ENCODE data around the gene KCNS1. TPM values are rescaled to one million over a fixed set of nuclear protein-coding genes. Genes with fewer than 3 reads are reported as not detected.

Gene KCNS1
- total RNA-seq, 1 experiment from 2014 or later = not detected

- H3K9me3 Mint-ChIP-seq (ENCODE audit: unreplicated experiment) = no peaks in the 10 kb centered on the region
- H3K4me1 Mint-ChIP-seq (ENCODE audit: insufficient read depth, unreplicated experiment) = peaks cover 6% of the 10 kb centered on the region
- no peak overlapping the region for H3K4me3 Mint-ChIP-seq (ENCODE audit: unreplicated experiment)
- no peak overlapping the region for H3K27ac Mint-ChIP-seq (ENCODE audit: low read depth, unreplicated experiment)
- ChIA-PET POLR2A (interaction anchor here (1.6 kb wide), 1 partner anchor 11 kb away, joined by 10 read pairs; no protein-coding TSS in a partner anchor), CTCF (interaction anchor here (0.6 to 4.1 kb wide), 6 partner anchors 11 to 209 kb away, joined by 3 to 41 read pairs (median 4); no protein-coding TSS in a partner anchor)
- BruUV-seq (replicated peaks) = no TSS peak
- no peaks in the 10 kb centered on the region for H3K27me3 Mint-ChIP-seq (ENCODE audit: insufficient read depth, unreplicated experiment)
- H3K36me3 Mint-ChIP-seq (ENCODE audit: insufficient read depth, unreplicated experiment) = peaks cover 45% of the 10 kb centered on the region
- TF ChIP-seq CTCF (IDR thresholded peaks at IDR 0.05; ENCODE audit: unreplicated experiment) = no peak
- DNase-seq (ENCODE audit: unreplicated experiment) = no peak
- intact Hi-C loops (cut with micrococcal nuclease) = no loop called here
Observed at GRCh38 chr20:45082468-45082867, 18.5 kb downstream of the KCNS1 start.

GRCh38 chr20:45080867-45081624 is 19.9 kb downstream of the KCNS1 start:
- DNase-seq (ENCODE audit: unreplicated experiment) = peak; percentile 39
- H3K36me3 Mint-ChIP-seq (ENCODE audit: insufficient read depth, unreplicated experiment) = peaks cover 57% of the 10 kb centered on the region

GRCh38 chr20:45077559-45077958 is 23.4 kb downstream of the KCNS1 start:
- DNase-seq (ENCODE audit: unreplicated experiment) = no peak
- CTCF ChIA-PET = interaction anchor here (0.7 to 1.5 kb wide), 5 partner anchors 18 to 216 kb away, joined by 3 to 13 read pairs (median 5); no protein-coding TSS in a partner anchor
- H3K9me3 Mint-ChIP-seq (ENCODE audit: unreplicated experiment) = no peaks in the 10 kb centered on the region
- no TSS peak for BruUV-seq (replicated peaks)
- no peaks in the 10 kb centered on the region for H3K27me3 Mint-ChIP-seq (ENCODE audit: insufficient read depth, unreplicated experiment)
- intact Hi-C loops (cut with micrococcal nuclease) = no loop called here
- peaks cover 68% of the 10 kb centered on the region for H3K36me3 Mint-ChIP-seq (ENCODE audit: insufficient read depth, unreplicated experiment)
- POLR2A ChIA-PET = interaction anchor here (1.0 to 1.3 kb wide), 2 partner anchors 9 to 67 kb away, joined by 3 read pairs; no protein-coding TSS in a partner anchor
- TF ChIP-seq CTCF (IDR thresholded peaks at IDR 0.05; ENCODE audit: unreplicated experiment) = no peak
- H3K27ac Mint-ChIP-seq (ENCODE audit: low read depth, unreplicated experiment) = no peak overlapping the region
- no peaks in the 10 kb centered on the region for H3K4me1 Mint-ChIP-seq (ENCODE audit: insufficient read depth, unreplicated experiment)
- H3K4me3 Mint-ChIP-seq (ENCODE audit: unreplicated experiment) = no peak overlapping the region

More at GRCh38 chr20:45080867-45081624, 19.9 kb downstream of the KCNS1 start:
- Mint-ChIP-seq H3K9me3 (ENCODE audit: unreplicated experiment) (no peaks in the 10 kb centered on the region), H3K4me3 (ENCODE audit: unreplicated experiment) (no peak overlapping the region), H3K4me1 (ENCODE audit: insufficient read depth, unreplicated experiment) (no peaks in the 10 kb centered on the region), H3K27me3 (ENCODE audit: insufficient read depth, unreplicated experiment) (no peaks in the 10 kb centered on the region), H3K27ac (ENCODE audit: low read depth, unreplicated experiment) (no peak overlapping the region)
- BruUV-seq (replicated peaks) = no TSS peak
- peak; percentile 33 for TF ChIP-seq CTCF (IDR thresholded peaks at IDR 0.05; ENCODE audit: unreplicated experiment)
- ChIA-PET CTCF (interaction anchor here (2.3 to 4.1 kb wide), 2 partner anchors 13 to 37 kb away, joined by 9 to 41 read pairs; no protein-coding TSS in a partner anchor), POLR2A (interaction anchor here (0.6 to 1.3 kb wide), 2 partner anchors 10 to 16 kb away, joined by 3 read pairs; no protein-coding TSS in a partner anchor)
- intact Hi-C loops (cut with micrococcal nuclease) = no loop called here

- no peaks in the 10 kb centered on the region for H3K27me3 Mint-ChIP-seq (ENCODE audit: insufficient read depth, unreplicated experiment)
- CTCF ChIA-PET = interaction anchor here (0.7 to 4.2 kb wide), 5 partner anchors 19 to 239 kb away, joined by 3 to 53 read pairs (median 5); no protein-coding TSS in a partner anchor
- H3K27ac Mint-ChIP-seq (ENCODE audit: low read depth, unreplicated experiment) = no peak overlapping the region
- no peaks in the 10 kb centered on the region for H3K9me3 Mint-ChIP-seq (ENCODE audit: unreplicated experiment)
- H3K4me1 Mint-ChIP-seq (ENCODE audit: insufficient read depth, unreplicated experiment) = peaks cover 13% of the 10 kb centered on the region
- POLR2A ChIA-PET = interaction anchor here (0.7 to 2.8 kb wide), 2 partner anchors 8 to 12 kb away, joined by 3 to 39 read pairs; no protein-coding TSS in a partner anchor
- peaks cover 46% of the 10 kb centered on the region for H3K36me3 Mint-ChIP-seq (ENCODE audit: insufficient read depth, unreplicated experiment)
- intact Hi-C loops (cut with micrococcal nuclease) = no loop called here
- no peak for DNase-seq (ENCODE audit: unreplicated experiment)
- BruUV-seq (replicated peaks) = no TSS peak
- TF ChIP-seq CTCF (IDR thresholded peaks at IDR 0.05; ENCODE audit: unreplicated experiment) = no peak
- H3K4me3 Mint-ChIP-seq (ENCODE audit: unreplicated experiment) = no peak overlapping the region
Observed at GRCh38 chr20:45073221-45073620, 27.7 kb downstream of the KCNS1 start.
